ENCODE results near the gene NCK2. TPM values are rescaled to one million over a fixed set of nuclear protein-coding genes. Genes with fewer than 3 reads are reported as not detected.

NCK2 gene
- total RNA-seq, 1 experiment from 2014 or later, result 89.0 TPM

GRCh38 chr2:105858868-105859693, 114.4 kb downstream of the NCK2 start:
- peak in 1 of 2 experiments; percentile 62 for DNase-seq
- Histone ChIP-seq H3K36me3 (ENCODE audit: control insufficient read depth, insufficient read depth, low read length) (no peaks in the 10 kb centered on the region; the same call in none of the 2 replicates), H3K4me1 (peaks cover 15% of the 10 kb centered on the region), H3K4me3 (ENCODE audit: low read depth, low read length) (no peak overlapping the region), H3K27me3 (replicated peaks; ENCODE audit: control insufficient read depth, insufficient read depth, low read length) (no peaks in the 10 kb centered on the region), H3K9me3 (no peaks in the 10 kb centered on the region)
- CTCF ChIA-PET, result no interaction called here
- H3K36me3 Mint-ChIP-seq (ENCODE audit: insufficient read depth, unreplicated experiment), result peaks cover 74% of the 10 kb centered on the region
- POLR2A ChIA-PET, result no interaction called here
- no peak for TF ChIP-seq CTCF (IDR thresholded peaks at IDR 0.05; ENCODE audit: insufficient read depth in 1 of 2, low read depth in 1 of 2, low read length in 1 of 2, severe bottlenecking in 1 of 2, unreplicated experiment in 1 of 2)
- intact Hi-C loops (cut with micrococcal nuclease; ENCODE audit: unreplicated experiment), result no loop called here
- H3K9me3 Mint-ChIP-seq (ENCODE audit: unreplicated experiment), result no peaks in the 10 kb centered on the region
- H3K27me3 Mint-ChIP-seq (ENCODE audit: insufficient read depth, unreplicated experiment), result no peaks in the 10 kb centered on the region
- H3K4me3 Mint-ChIP-seq (ENCODE audit: unreplicated experiment), result no peak overlapping the region
- BruUV-seq (replicated peaks), result no TSS peak
- H3K4me1 Mint-ChIP-seq (ENCODE audit: low read depth, unreplicated experiment), result peaks cover 14% of the 10 kb centered on the region
- peak overlapping the region; percentile 59 for H3K27ac Mint-ChIP-seq (ENCODE audit: unreplicated experiment)

GRCh38 chr2:105859694-105859951, 114.9 kb downstream of the NCK2 start:
- no peaks in the 10 kb centered on the region for H3K27me3 Mint-ChIP-seq (ENCODE audit: insufficient read depth, unreplicated experiment)
- peaks cover 10% of the 10 kb centered on the region for H3K4me1 ChIP-seq
- H3K36me3 ChIP-seq (ENCODE audit: control insufficient read depth, insufficient read depth, low read length), result no peaks in the 10 kb centered on the region; the same call in none of the 2 replicates
- ChIA-PET POLR2A (no interaction called here), CTCF (no interaction called here)
- H3K4me3 Mint-ChIP-seq (ENCODE audit: unreplicated experiment), result no peak overlapping the region
- no peaks in the 10 kb centered on the region for H3K9me3 Mint-ChIP-seq (ENCODE audit: unreplicated experiment)
- intact Hi-C loops (cut with micrococcal nuclease; ENCODE audit: unreplicated experiment), result no loop called here
- H3K4me3 ChIP-seq (ENCODE audit: low read depth, low read length), result no peak overlapping the region
- no peak for DNase-seq
- no peaks in the 10 kb centered on the region for H3K9me3 ChIP-seq
- H3K27me3 ChIP-seq (replicated peaks; ENCODE audit: control insufficient read depth, insufficient read depth, low read length), result no peaks in the 10 kb centered on the region
- no TSS peak for BruUV-seq (replicated peaks)
- H3K4me1 Mint-ChIP-seq (ENCODE audit: low read depth, unreplicated experiment), result peaks cover 13% of the 10 kb centered on the region
- TF ChIP-seq CTCF (IDR thresholded peaks at IDR 0.05; ENCODE audit: insufficient read depth in 1 of 2, low read depth in 1 of 2, low read length in 1 of 2, severe bottlenecking in 1 of 2, unreplicated experiment in 1 of 2), result no peak
- H3K36me3 Mint-ChIP-seq (ENCODE audit: insufficient read depth, unreplicated experiment), result peaks cover 79% of the 10 kb centered on the region
- peak overlapping the region; percentile 59 for H3K27ac Mint-ChIP-seq (ENCODE audit: unreplicated experiment)

- no peak overlapping the region for H3K4me3 ChIP-seq (ENCODE audit: low read depth, low read length)
- H3K9me3 Mint-ChIP-seq (ENCODE audit: unreplicated experiment), result no peaks in the 10 kb centered on the region
- H3K36me3 Mint-ChIP-seq (ENCODE audit: insufficient read depth, unreplicated experiment), result peaks cover 79% of the 10 kb centered on the region
- DNase-seq, result no peak
- ChIA-PET CTCF (no interaction called here), POLR2A (no interaction called here)
- no peaks in the 10 kb centered on the region for H3K27me3 Mint-ChIP-seq (ENCODE audit: insufficient read depth, unreplicated experiment)
- H3K9me3 ChIP-seq, result no peaks in the 10 kb centered on the region
- peaks cover 7% of the 10 kb centered on the region for H3K4me1 Mint-ChIP-seq (ENCODE audit: low read depth, unreplicated experiment)
- intact Hi-C loops (cut with micrococcal nuclease; ENCODE audit: unreplicated experiment), result no loop called here
- H3K27ac Mint-ChIP-seq (ENCODE audit: unreplicated experiment), result no peak overlapping the region
- no peak for TF ChIP-seq CTCF (IDR thresholded peaks at IDR 0.05; ENCODE audit: insufficient read depth in 1 of 2, low read depth in 1 of 2, low read length in 1 of 2, severe bottlenecking in 1 of 2, unreplicated experiment in 1 of 2)
- H3K4me1 ChIP-seq, result peaks cover 5% of the 10 kb centered on the region; the same call in 1 of the 2 replicates
- H3K27me3 ChIP-seq (replicated peaks; ENCODE audit: control insufficient read depth, insufficient read depth, low read length), result no peaks in the 10 kb centered on the region
- H3K36me3 ChIP-seq (ENCODE audit: control insufficient read depth, insufficient read depth, low read length), result no peaks in the 10 kb centered on the region; the same call in none of the 2 replicates
- no TSS peak for BruUV-seq (replicated peaks)
- no peak overlapping the region for H3K4me3 Mint-ChIP-seq (ENCODE audit: unreplicated experiment)
Measured at GRCh38 chr2:105860567-105860966, 115.9 kb downstream of the NCK2 start.
